IPS DF 4.7 (cell line): ENCODE results near the gene MAPK4.
"Not testable (repeated sequence)": the region's sequence is repeated elsewhere in the genome, so short reads cannot be mapped to it uniquely, and the experiment has no call there.

Experiments
- DNase-seq: peaks from one replicate; pipeline ENCODE4 v3.0.0-alpha.2; 2013; ENCODE audit warnings: low spot score; ENCODE audit errors: extremely low read depth

MAPK4 gene

DNA sequence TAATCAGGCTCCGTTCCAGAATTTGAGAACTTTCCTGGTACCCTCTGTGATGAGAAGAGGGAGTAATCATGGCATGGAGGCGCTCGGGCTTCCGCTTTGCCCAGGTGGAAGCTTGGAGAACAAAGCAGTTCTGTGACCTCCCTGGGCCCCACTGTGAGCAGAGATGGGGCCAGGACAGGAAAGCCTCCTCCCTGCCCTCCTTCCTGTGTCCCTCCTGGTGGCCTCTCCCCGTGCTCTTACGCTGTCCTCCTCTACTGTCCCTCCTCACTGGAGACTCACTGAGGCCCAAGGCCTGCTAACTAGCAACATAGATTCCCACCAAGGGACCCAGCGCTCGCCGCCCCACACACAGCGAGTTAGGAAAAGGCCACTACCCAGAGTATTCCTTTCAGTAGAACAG, 119.8 kb downstream of the MAPK4 start:
- DNase-seq = no peak

DNA sequence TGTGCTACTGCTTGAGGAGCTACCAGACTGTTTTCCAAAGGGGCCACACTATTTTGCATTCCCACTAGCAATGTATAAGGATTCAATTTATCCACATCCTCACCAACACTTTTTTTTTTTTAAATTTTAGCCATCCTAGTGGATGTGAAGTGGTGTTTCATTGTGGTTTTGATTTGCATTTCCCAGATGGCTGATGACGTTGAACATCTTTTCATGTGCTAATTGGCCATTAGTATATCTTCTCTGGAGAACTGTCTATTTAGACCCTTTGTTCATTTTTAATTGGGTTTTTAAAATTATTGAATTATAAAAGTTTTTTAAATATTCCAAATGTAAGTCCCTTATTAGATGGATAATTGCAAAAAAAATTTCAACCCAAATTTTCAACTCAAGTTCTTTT, 121.1 kb downstream of the MAPK4 start:
- no peak for DNase-seq

DNA sequence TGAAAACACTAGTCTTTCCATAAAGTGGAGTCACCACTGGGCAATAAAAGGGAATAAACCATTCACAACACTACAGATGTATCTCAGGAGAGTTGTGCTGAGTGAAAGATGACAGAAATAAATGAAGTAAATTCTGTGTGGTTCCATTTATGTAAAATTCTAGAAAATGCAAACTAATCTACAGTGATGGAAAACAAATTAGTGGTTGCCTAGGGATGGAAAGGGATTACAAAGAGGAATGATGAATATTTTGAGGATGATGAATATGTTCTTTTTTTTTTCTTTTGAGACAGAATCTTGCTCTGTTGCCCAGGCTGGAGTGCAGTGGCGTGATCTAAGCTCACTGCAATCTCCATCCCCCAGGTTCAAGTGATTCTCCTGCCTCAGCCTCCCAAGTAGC, 123.0 kb downstream of the MAPK4 start:
- DNase-seq = no peak

DNA sequence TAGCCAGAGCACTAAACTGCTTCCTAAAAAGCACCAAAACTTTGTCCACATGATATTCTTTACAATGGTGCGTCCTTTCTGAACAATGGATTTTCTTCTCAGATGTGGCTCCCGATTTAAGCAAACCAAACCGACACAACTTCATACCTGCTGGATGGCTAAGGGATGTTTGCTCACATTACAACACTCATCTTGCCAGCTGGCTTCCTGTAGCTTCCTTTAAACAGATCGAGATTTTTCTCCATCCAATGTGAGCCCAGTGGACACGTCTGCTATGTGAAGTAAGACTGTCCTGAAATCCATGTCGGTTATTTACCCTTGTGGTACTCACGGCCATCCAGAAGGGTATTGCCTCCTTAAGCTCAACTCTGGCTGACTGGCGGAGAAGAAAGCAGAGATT, 126.5 kb downstream of the MAPK4 start:
- no peak for DNase-seq

DNA sequence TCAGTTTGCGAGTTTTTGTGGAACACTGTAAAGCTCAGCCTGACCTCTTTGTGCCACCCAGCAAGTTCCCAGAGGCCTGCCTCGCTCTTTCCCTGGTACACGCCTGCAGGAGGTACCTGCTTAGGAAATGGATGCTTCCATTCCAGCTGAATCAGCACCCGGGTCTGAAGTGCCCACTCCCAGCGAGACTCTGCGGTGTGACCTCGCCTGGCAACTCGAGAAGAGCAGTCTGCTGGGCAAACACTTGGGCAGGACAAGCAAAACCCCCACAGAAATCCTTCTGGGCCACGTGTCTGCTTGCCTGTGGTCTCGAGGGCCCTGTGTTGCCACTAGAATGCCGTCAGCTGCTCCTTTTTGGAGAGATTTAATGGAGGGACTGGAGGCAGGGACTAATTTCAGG, 127.6 kb downstream of the MAPK4 start:
- no peak for DNase-seq

DNA sequence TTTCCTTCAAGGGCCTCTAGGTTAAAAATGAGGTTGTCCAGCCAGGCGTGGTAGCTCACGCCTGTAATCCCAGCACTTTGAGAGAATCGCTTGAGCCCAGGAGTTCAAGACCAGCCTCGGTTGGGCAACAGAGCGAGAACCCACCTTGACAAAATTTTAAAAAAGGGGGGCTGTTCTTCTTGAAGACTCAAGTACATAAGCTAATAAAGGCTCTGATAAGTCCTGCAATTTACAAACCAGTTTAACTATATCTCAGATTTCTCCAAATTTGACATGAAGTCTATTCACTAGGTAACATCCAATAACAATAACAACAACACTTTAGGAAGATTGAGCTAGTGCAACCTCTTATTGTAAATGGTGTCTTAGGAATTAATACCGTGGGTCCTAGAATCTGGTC, 129.7 kb downstream of the MAPK4 start:
- DNase-seq = no peak

DNA sequence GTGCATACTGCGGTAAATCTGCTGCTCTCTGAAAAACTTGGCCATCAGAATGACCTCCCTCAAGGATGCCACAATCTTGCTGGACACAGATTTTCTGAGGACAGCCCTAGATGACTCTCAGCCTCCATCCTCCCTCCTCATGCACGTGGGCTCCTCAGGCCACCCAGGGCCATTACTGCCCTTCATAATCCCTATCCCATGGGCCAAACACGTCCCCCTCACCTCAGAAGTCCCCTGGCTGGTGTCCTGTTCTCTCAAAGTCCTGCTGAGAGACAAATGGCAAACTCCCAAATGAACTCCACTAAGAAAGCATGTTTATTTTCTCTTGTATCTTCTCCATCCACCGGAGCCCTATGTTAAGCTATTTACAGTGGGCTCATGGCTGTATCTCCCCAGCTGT, 134.3 kb downstream of the MAPK4 start:
- no peak for DNase-seq

DNA sequence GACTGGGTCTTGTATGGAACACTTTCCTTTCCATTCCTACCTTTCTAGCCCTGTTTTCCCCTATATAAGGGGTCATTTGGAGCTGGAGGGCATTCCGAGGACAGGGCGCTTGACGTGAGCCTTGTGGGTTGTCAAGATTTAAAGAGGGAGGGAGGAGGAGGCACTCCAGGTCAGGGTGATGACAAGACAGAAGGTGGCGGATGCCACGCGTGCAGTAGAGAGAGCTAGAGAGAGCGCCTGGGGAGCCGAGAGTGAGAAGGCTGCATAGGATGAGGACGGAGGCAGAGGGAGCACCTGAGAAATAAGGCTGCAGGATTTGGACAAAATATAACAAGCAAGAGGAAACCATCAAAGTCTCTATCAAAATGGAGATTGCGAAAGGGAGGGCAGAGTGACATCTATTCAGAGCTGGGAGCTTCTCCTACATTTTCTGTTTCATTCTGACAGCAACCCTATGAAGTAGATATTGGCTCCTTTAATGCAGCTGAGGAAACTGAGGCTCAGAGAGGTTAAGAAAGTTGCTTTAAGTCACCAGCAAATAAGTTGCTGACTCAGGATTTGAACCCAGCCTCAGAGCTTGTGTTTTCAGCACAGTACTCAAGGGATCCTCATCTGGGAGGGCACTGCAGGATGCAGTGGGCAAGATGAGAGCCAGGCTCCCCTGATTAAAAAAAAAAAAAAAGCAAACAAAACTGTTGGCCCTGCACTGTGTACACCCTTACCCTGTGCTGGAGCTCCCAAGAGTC, 135.7 kb downstream of the MAPK4 start:
- DNase-seq = no peak

DNA sequence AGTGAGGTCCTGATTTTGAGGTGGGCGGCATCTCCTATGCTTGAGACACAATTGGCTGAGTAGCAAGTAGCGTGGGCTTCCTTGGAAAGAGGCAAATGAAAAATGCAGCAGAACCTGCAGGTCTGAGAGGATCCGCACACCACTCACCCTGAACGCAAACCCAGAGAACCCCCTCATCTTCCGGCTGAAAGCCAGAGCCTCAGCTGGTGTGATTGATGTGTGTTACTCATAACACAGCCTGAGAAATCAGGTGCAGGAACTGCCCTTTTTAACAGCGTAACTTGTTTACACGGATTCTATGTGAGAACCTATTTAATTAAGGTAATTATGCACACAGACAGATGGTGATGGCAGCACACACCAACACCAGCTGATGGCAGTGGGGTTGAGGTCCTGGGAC, 136.5 kb downstream of the MAPK4 start:
- no peak for DNase-seq

DNA sequence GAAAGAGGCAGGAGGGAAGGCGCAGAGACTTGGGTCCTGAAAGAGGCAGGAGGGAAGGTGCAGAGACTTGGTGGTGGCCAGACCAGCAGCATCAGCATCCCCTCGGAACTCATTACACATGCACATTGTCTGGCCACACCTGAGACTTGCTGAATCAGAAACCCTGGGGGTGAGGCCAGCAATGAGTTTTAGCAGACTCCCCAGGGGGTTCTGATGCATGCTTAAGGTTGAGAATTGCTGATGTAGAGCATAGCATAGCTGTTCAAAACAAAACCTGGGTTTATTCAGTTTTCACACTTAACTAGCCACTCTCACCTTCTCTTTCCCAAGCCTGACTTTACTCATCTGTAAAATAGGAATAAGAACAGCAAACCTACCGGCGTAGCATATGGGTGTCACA, 137.0 kb downstream of the MAPK4 start:
- DNase-seq = no peak

DNA sequence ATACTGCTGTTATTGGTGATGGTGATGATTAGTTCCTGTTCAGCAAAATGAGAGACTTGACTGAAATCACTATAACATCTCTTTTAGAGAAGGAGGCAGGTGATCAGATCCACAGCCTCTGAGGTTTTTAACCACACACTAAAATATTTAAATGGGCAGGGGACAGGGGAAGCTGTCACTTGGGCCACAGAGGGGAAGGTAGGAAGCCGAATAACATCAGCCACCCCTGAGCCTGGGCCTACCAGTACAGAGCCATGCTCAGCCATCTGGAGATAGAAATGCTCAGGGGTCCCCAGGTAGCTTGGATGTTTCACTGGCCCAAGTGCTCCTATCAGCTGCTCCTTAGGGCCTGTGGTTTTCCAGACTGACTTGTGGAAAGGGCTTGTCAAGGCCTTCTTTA, 137.6 kb downstream of the MAPK4 start:
- DNase-seq = no peak

DNA sequence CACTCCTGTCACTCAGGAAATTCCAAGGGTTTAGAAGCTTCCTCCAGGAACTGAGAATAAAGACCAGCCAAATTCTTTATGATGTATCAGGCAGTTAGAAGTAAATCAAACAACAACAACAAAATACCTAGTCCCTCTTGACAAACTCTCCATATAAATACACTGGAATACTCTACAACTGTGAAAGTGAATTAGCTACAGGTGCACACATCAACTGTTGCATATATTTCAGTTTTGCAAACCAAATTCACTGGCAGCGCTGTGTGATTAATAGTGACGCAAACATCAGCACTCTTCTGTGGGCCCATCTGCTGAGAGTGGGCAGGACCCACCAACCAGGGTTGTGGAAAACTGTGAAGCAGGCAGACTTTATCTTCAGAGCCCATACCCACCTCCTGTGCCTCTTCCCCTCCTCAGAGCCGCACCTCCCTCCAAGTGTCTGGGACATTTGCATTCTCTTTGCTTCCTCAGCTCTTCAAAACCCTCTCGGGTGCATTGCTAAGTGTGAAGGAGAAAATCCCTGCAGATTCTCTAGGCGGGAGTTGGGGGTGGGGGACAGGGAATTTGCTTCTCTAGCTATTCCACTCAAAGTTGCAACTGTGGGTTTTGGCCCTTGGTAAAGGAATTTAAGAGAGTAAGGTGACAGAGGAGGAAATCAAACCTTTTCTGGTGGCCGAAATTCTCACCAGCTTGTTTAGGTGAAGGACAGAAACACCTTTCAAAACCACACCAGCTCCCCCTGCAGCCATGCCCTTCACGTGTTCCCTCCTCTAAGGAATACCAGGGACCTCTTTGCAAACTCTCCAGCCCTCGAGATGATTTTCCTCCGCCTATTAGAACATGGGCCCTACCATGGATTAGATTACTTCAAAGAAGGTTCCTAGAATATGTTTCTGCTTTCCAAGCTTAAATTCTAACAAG, 140.6 kb downstream of the MAPK4 start:
- DNase-seq = no peak

DNA sequence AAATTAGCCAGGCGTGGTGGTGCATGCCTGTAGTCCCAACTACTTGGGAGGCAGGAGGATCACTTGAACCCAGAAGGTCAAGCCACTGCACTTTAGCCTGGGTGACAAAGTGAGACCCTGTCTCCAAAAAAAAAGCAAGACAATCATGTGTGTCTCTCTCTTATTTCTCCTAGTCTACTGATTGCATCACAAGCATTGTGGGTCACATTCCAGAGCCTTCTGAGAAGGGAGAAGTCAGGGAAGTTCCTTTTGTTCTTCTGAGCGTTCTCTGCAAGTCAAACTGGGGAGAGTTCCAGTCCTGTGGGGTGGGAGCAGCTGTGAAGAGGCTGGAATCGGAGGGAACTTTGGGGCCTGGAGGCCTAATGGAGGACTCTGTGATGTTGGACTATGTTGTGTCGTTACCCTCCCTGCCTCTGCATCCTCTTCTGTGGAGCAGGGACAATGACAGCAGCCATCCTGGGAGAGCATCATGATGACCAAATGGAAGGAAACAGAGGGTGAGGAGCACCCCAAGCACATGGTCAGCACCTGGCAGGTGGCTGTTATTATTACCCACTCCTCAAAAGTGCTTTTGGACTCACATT, 144.6 kb downstream of the MAPK4 start:
- DNase-seq = no peak

DNA sequence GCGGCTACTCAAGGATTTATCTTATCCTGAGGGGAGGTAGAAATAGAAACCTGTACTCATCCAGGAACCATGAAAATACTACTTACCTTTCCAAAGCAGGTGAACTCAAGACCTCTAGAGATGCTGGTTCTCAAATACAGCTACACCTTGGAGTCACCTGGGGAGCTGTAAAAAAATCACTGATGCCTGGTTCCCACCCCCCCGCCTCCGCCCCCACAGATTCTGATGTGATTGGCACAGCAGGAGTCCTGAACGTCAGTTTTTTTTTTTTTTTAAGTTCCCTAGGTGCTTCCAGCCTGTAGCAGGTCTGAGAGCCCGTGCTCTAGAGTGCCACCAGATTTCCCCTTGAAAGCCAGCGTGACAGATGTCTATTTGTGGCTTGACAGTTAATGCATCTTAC, 146.3 kb downstream of the MAPK4 start:
- DNase-seq = no peak

DNA sequence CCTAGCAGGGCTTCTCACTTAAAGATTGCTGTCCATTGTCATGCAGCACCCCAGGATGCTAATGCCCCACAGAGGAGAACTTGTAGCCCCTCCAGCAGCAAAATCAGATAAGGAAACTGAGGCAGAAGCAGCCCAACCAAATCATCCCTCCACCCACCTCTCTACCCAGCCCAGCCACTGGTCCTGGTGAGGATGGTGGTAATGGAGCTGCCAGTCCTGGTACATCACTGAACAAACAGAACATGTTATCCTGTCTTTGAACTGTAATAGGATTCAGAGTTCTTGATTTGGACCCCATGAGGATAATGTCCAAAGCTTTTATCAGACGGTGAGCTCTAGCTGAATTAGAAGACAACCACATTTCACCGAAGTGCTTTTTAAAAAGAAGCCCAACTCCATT, 146.8 kb downstream of the MAPK4 start:
- no peak for DNase-seq

DNA sequence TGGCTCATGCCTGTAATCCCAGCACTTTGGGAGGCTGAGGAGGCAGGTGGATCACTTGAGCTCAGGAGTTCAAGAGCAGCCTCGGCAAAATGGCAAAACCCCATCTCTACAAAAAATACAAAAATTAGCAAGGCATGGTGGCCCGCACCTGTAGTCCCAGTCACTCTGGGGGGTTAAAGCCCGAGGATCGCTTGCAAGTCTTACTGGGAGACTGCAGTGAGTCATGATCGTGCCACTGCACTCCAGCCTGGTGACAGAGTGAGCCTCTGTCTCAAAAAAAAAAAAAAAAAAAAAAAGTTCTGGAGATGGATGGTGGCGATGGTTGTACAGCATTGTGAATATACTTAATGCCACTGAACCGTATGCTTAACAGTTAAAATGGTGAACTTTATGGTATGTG, 147.4 kb downstream of the MAPK4 start:
- DNase-seq = not testable (repeated sequence)

DNA sequence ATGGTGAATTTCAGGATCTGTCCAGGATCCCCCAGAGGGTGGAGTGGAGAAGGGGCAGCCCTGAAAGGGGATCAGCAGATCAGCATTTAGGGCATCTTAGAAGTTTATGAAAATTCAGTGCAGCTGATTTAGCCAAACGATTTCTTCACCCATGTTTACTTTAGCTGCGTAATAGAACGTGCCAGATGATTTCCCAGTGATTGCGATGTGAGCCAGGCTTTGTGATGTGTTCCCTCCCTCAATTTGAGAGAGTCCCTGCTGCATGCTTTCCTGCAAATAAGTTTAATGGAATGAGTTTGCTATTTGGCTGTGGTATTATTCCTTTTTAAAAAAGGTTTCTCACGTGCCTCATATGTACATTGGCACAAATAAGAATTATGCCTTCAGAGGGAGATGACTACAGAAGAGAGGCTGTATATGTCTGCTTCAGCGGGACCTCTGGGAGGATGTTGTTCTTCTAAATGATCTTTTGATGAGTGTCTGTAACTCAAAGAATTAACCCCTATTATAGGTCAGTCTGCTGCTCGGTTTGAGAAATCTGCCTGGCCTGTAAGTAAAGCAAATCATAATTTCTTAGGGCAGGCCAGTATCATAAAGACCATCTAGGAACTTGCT, 148.1 kb downstream of the MAPK4 start:
- no peak for DNase-seq

DNA sequence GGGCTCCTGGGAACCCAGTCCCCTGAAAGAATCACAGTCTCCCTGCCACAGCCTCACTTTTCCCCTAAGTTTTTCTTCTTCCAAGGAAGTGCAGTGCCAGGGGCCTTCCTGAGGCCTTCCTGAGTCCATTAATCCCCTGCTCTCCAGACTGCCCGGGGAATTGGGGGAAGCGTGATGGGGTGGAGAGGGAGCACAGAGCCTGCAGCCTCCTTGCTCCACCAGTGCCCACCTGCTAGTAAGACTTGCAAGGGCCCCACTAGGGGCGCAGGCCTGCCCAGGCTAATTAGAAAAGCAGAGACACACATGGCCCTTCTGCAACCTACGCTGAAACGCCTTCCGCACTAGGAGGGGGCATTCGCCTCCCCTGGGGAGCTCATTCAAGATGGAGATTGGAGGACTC, 149.3 kb downstream of the MAPK4 start:
- no peak for DNase-seq

DNA sequence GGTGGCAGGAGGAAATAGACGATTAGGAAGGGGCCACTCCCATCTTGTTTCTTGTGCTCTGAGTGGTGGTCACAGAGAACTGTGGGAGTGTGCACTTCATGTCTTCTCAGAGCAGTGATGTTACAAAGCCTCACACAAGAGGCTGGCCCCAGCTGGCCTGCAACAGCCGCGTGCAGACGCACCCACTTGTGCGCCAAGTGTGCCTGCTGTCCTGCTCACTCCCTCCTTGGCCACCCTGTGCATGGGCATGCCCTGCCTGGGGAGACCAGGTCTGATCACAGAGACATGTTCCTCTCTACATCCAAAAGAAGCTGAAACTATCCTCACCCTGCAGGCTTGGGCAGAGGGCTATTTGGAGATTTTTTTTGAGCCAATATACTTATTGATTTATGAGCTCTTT, 151.5 kb downstream of the MAPK4 start:
- DNase-seq = no peak

DNA sequence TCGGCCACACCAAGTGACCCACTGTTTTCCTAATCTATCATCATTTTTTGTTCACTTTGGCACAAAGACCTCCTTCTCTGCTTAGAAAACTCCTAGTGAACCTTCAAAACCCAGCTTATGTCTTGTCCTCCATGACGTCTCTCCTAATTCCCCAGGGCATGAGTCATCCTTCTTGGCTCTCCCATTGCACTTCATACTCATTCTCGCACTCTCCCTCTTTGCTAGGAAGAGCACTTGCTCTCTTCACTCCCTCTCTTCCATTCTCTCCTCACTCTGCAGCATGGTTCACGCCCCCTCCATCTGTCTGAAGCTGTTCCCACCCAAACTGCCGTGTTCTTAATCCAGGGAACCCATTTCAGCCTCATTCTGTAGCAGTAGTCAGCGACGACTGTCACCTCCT, 156.0 kb downstream of the MAPK4 start:
- DNase-seq = no peak

DNA sequence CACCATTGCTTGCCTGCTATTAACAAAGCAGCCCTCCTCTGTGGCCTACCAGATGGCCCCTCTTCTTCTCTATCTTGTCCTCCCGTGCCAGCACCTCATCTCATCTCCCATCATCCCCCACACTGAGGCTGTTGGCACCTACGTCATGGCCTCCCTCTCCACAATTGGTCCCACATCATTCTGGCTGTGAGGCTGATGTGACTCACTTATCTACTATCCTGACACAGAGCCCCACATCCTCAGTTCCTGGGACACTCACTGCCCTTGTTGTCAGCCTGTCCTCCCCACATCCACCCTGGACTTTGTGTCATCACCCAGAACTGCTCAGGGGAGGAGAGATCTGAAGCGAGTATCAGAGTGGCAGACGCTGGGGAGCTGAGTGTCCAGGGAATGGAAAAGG, 157.0 kb downstream of the MAPK4 start:
- no peak for DNase-seq

DNA sequence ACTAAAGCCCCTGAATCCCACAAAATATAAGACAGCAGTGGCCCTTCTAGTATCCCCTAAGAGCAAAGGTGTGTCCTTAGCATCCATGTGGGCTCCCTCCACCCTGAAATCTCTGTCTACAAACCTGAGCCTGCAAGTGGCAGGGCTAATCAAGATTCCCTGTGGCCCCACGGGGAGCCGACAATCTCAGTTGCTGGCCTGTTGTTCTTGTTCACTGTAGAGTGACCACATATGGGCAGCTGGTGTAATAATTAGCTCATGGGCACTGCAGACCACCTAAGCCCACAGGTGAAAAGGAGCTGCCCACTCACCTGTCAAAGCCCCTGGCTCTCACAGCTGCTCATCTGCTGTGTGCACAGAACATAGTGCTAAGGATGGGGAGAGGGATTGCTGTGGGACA, 157.7 kb downstream of the MAPK4 start:
- DNase-seq = no peak
